ENCODE data around the gene THSD4. TPM values are rescaled to one million over a fixed set of nuclear protein-coding genes. Genes with fewer than 3 reads are reported as not detected.

THSD4 gene
- total RNA-seq, 1 experiment from 2014 or later, result 24.2 TPM

- Mint-ChIP-seq H3K9me3 (ENCODE audit: low read depth, unreplicated experiment) (no peaks in the 10 kb centered on the region), H3K27me3 (ENCODE audit: unreplicated experiment) (no peaks in the 10 kb centered on the region), H3K36me3 (ENCODE audit: insufficient read depth, unreplicated experiment) (no peaks in the 10 kb centered on the region), H3K27ac (ENCODE audit: unreplicated experiment) (no peak overlapping the region), H3K4me3 (ENCODE audit: low read depth, unreplicated experiment) (no peak overlapping the region), H3K4me1 (ENCODE audit: low read depth, unreplicated experiment) (no peaks in the 10 kb centered on the region)
- DNase-seq, result no peak
- CTCF ChIA-PET, result no interaction called here
- TF ChIP-seq CTCF (IDR thresholded peaks at IDR 0.05; ENCODE audit: unreplicated experiment), result no peak
- BruUV-seq (replicated peaks), result no TSS peak
- intact Hi-C loops (cut with micrococcal nuclease; ENCODE audit: unreplicated experiment), result no loop called here
These were observed 652.9 kb downstream of the THSD4 start for GRCh38 chr15:71768184-71768583.

GRCh38 chr15:71773206-71773859 is 658.1 kb downstream of the THSD4 start:
- no peak overlapping the region for H3K27ac Mint-ChIP-seq (ENCODE audit: unreplicated experiment)
- no peaks in the 10 kb centered on the region for H3K27me3 Mint-ChIP-seq (ENCODE audit: unreplicated experiment)
- CTCF ChIA-PET, result interaction anchor here (0.7 to 3.5 kb wide), 5 partner anchors 13 to 1552 kb away, joined by 3 to 10 read pairs (median 4); no protein-coding TSS in a partner anchor
- H3K9me3 Mint-ChIP-seq (ENCODE audit: low read depth, unreplicated experiment), result no peaks in the 10 kb centered on the region
- DNase-seq, result no peak
- BruUV-seq (replicated peaks), result no TSS peak
- intact Hi-C loops (cut with micrococcal nuclease; ENCODE audit: unreplicated experiment), result no loop called here
- no peak for TF ChIP-seq CTCF (IDR thresholded peaks at IDR 0.05; ENCODE audit: unreplicated experiment)
- no peaks in the 10 kb centered on the region for H3K36me3 Mint-ChIP-seq (ENCODE audit: insufficient read depth, unreplicated experiment)
- no peak overlapping the region for H3K4me3 Mint-ChIP-seq (ENCODE audit: low read depth, unreplicated experiment)
- H3K4me1 Mint-ChIP-seq (ENCODE audit: low read depth, unreplicated experiment), result peaks cover 7% of the 10 kb centered on the region

GRCh38 chr15:71775856-71776255 is 660.6 kb downstream of the THSD4 start:
- Mint-ChIP-seq H3K27ac (ENCODE audit: unreplicated experiment) (no peak overlapping the region), H3K4me1 (ENCODE audit: low read depth, unreplicated experiment) (peaks cover 32% of the 10 kb centered on the region), H3K4me3 (ENCODE audit: low read depth, unreplicated experiment) (no peak overlapping the region), H3K27me3 (ENCODE audit: unreplicated experiment) (no peaks in the 10 kb centered on the region), H3K9me3 (ENCODE audit: low read depth, unreplicated experiment) (no peaks in the 10 kb centered on the region), H3K36me3 (ENCODE audit: insufficient read depth, unreplicated experiment) (no peaks in the 10 kb centered on the region)
- no peak for TF ChIP-seq CTCF (IDR thresholded peaks at IDR 0.05; ENCODE audit: unreplicated experiment)
- no TSS peak for BruUV-seq (replicated peaks)
- CTCF ChIA-PET, result no interaction called here
- DNase-seq, result no peak
- intact Hi-C loops (cut with micrococcal nuclease; ENCODE audit: unreplicated experiment), result no loop called here

GRCh38 chr15:71776304-71776703 is 661.0 kb downstream of the THSD4 start:
- Mint-ChIP-seq H3K9me3 (ENCODE audit: low read depth, unreplicated experiment) (no peaks in the 10 kb centered on the region), H3K4me3 (ENCODE audit: low read depth, unreplicated experiment) (no peak overlapping the region), H3K27me3 (ENCODE audit: unreplicated experiment) (no peaks in the 10 kb centered on the region), H3K36me3 (ENCODE audit: insufficient read depth, unreplicated experiment) (no peaks in the 10 kb centered on the region), H3K4me1 (ENCODE audit: low read depth, unreplicated experiment) (peaks cover 36% of the 10 kb centered on the region), H3K27ac (ENCODE audit: unreplicated experiment) (no peak overlapping the region)
- no peak for TF ChIP-seq CTCF (IDR thresholded peaks at IDR 0.05; ENCODE audit: unreplicated experiment)
- CTCF ChIA-PET, result no interaction called here
- intact Hi-C loops (cut with micrococcal nuclease; ENCODE audit: unreplicated experiment), result no loop called here
- no TSS peak for BruUV-seq (replicated peaks)
- DNase-seq, result no peak
